ENCODE measurements around the gene SPATS2L. TPM values are rescaled to one million over a fixed set of nuclear protein-coding genes. Genes with fewer than 3 reads are reported as not detected.

Gene SPATS2L
- total and polyA plus RNA-seq, 2 of the 13 experiments (the other 11 are each of a cell fraction or from before 2014, with no cell fraction given): 154 to 212 TPM

DNA sequence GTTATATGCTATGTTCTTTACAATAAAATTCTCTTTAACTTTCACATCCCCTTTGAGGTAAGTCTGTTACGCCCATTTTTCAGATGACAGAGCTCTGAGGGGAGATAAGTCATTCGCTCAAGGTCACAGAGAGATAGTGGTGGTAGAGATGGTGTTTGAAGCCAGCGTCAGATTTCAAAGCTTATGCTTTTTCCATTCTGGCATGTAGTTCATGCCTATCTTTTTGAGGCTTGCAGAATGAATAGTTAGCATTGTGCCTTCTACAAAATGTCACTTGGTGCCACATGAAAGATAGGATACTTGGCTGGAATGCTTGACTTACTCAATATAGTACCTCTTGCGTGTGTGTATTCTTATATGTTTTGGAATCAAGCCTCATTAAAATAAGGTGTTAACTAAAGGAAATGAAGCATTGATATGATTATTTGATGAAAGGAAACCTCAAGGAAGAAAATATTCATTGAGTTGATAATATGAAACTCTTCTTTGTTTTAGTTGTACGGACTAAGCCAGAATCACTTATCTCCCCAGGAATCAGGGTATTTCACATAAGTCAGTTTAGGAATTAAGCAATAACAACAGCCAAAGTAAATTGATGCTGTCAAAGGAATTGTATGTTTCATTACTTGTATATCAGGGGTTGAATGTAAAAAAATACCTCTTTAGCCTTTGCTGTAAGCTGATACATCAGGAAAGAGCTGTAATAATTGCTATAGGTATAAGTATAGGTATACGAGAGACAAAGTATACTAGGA is 15.5 kb downstream of the SPATS2L start (continued):
- TF ChIP-seq ARID5B (CRISPR knock-in tag; IDR thresholded peaks at IDR 0.05) (peak; percentile 95), ZKSCAN8 (CRISPR knock-in tag; IDR thresholded peaks at IDR 0.05; ENCODE audit: borderline replicate concordance) (peak; percentile 84; the same call in 1 of the 2 replicates), EHMT2 (IDR thresholded peaks at IDR 0.05; ENCODE audit: borderline replicate concordance, low read depth, low read length) (peak; percentile 33; the same call in 1 of the 2 replicates), CBFB (CRISPR knock-in tag; IDR thresholded peaks at IDR 0.05) (peak; percentile 69; the same call in 1 of the 2 replicates), ZBTB7B (CRISPR knock-in tag; IDR thresholded peaks at IDR 0.05) (peak; percentile 62; the same call in 1 of the 2 replicates), ZNF280D (CRISPR knock-in tag; IDR thresholded peaks at IDR 0.05) (peak; percentile 66; the same call in 1 of the 2 replicates), TOE1 (CRISPR knock-in tag; IDR thresholded peaks at IDR 0.05) (no peak), RBM22 (optimal IDR thresholded peaks at IDR 0.05; ENCODE audit: low read length) (peak; percentile 89), STAG1 (CRISPR knock-in tag; IDR thresholded peaks at IDR 0.05) (peak; percentile 10; the same call in 1 of the 2 replicates), ZNF598 (CRISPR knock-in tag; IDR thresholded peaks at IDR 0.05; ENCODE audit: borderline replicate concordance) (no peak), MXI1 (IDR thresholded peaks at IDR 0.05; ENCODE audit: borderline replicate concordance, low read depth, low read length) (no peak), HOMEZ (CRISPR knock-in tag; IDR thresholded peaks at IDR 0.05; ENCODE audit: low read depth) (0 out of 2 replicates have a peak, but pooled peaks have one; percentile 80), ZNF761 (CRISPR knock-in tag; conservative IDR thresholded peaks at IDR 0.05) (peak; percentile 67; the same call in 1 of the 2 replicates), ZNF12 (CRISPR knock-in tag; IDR thresholded peaks at IDR 0.05) (peak; percentile 60), NR2F2 (IDR thresholded peaks at IDR 0.05; ENCODE audit: borderline replicate concordance, low read depth) (peak; percentile 55; the same call in 1 of the 2 replicates)
- TF ChIP-seq, protein P1, sequence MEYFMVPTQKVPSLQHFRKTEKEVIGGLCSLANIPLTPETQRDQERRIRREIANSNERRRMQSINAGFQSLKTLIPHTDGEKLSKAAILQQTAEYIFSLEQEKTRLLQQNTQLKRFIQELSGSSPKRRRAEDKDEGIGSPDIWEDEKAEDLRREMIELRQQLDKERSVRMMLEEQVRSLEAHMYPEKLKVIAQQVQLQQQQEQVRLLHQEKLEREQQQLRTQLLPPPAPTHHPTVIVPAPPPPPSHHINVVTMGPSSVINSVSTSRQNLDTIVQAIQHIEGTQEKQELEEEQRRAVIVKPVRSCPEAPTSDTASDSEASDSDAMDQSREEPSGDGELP (IDR thresholded peaks at IDR 0.05; ENCODE audit: borderline replicate concordance, low read depth): 0 out of 2 replicates have a peak, but pooled peaks have one; percentile 32
- TF ChIP-seq, protein P2, sequence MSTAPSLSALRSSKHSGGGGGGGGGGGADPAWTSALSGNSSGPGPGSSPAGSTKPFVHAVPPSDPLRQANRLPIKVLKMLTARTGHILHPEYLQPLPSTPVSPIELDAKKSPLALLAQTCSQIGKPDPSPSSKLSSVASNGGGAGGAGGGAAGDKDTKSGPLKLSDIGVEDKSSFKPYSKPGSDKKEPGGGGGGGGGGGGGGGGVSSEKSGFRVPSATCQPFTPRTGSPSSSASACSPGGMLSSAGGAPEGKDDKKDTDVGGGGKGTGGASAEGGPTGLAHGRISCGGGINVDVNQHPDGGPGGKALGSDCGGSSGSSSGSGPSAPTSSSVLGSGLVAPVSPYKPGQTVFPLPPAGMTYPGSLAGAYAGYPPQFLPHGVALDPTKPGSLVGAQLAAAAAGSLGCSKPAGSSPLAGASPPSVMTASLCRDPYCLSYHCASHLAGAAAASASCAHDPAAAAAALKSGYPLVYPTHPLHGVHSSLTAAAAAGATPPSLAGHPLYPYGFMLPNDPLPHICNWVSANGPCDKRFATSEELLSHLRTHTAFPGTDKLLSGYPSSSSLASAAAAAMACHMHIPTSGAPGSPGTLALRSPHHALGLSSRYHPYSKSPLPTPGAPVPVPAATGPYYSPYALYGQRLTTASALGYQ (CRISPR knock-in tag; IDR thresholded peaks at IDR 0.05): peak; percentile 86
